Measurements from ENCODE around the gene MITF.

MITF gene

GRCh38 chr3:69864766-69865165, 125.5 kb downstream of the MITF start:
- DNase-seq, result no peak
- TF ChIP-seq GATA1 (IDR thresholded peaks at IDR 0.05; ENCODE audit: low read depth, low read length), result no peak
- TF ChIP-seq POLR2A (IDR thresholded peaks at IDR 0.05; ENCODE audit: low read length), result no peak

GRCh38 chr3:69865925-69866679, 126.8 kb downstream of the MITF start:
- peak; percentile 11 to 14 for DNase-seq

GRCh38 chr3:69866988-69867720, 127.9 kb downstream of the MITF start:
- TF ChIP-seq POLR2A (IDR thresholded peaks at IDR 0.05; ENCODE audit: low read length), result no peak
- TF ChIP-seq GATA1 (IDR thresholded peaks at IDR 0.05; ENCODE audit: low read depth, low read length), result no peak
- DNase-seq, result no peak

More at GRCh38 chr3:69865925-69866679, 126.8 kb downstream of the MITF start:
- no peak for TF ChIP-seq POLR2A (IDR thresholded peaks at IDR 0.05; ENCODE audit: low read length)
- TF ChIP-seq GATA1 (IDR thresholded peaks at IDR 0.05; ENCODE audit: low read depth, low read length), result no peak

- no peak for DNase-seq
- no peak for TF ChIP-seq POLR2A (IDR thresholded peaks at IDR 0.05; ENCODE audit: low read length)
- TF ChIP-seq GATA1 (IDR thresholded peaks at IDR 0.05; ENCODE audit: low read depth, low read length), result no peak
Measured at GRCh38 chr3:69867941-69868505, 128.8 kb downstream of the MITF start.

- DNase-seq, result no peak
- TF ChIP-seq GATA1 (IDR thresholded peaks at IDR 0.05; ENCODE audit: low read depth, low read length) (no peak), POLR2A (IDR thresholded peaks at IDR 0.05; ENCODE audit: low read length) (no peak)
Measured at GRCh38 chr3:69868841-69869420, 129.7 kb downstream of the MITF start.

- DNase-seq, result no peak
- no peak for TF ChIP-seq GATA1 (IDR thresholded peaks at IDR 0.05; ENCODE audit: low read depth, low read length)
- TF ChIP-seq POLR2A (IDR thresholded peaks at IDR 0.05; ENCODE audit: low read length), result no peak
Measured at GRCh38 chr3:69869643-69870042, 130.4 kb downstream of the MITF start.

GRCh38 chr3:69871251-69871650, 132.0 kb downstream of the MITF start:
- no peak for DNase-seq
- no peak for TF ChIP-seq GATA1 (IDR thresholded peaks at IDR 0.05; ENCODE audit: low read depth, low read length)
- TF ChIP-seq POLR2A (IDR thresholded peaks at IDR 0.05; ENCODE audit: low read length), result no peak

- TF ChIP-seq GATA1 (IDR thresholded peaks at IDR 0.05; ENCODE audit: low read depth, low read length), result no peak
- TF ChIP-seq POLR2A (IDR thresholded peaks at IDR 0.05; ENCODE audit: low read length), result no peak
- DNase-seq, result no peak
Measured at GRCh38 chr3:69871868-69872267, 132.6 kb downstream of the MITF start.

GRCh38 chr3:69872783-69873378, 133.6 kb downstream of the MITF start:
- DNase-seq, result no peak
- TF ChIP-seq POLR2A (IDR thresholded peaks at IDR 0.05; ENCODE audit: low read length), result no peak
- TF ChIP-seq GATA1 (IDR thresholded peaks at IDR 0.05; ENCODE audit: low read depth, low read length), result no peak

- TF ChIP-seq GATA1 (IDR thresholded peaks at IDR 0.05; ENCODE audit: low read depth, low read length) (no peak), POLR2A (IDR thresholded peaks at IDR 0.05; ENCODE audit: low read length) (no peak)
- DNase-seq, result no peak
Measured at GRCh38 chr3:69876073-69876472, 136.8 kb downstream of the MITF start.

- TF ChIP-seq POLR2A (IDR thresholded peaks at IDR 0.05; ENCODE audit: low read length), result no peak
- no peak for TF ChIP-seq GATA1 (IDR thresholded peaks at IDR 0.05; ENCODE audit: low read depth, low read length)
- no peak for DNase-seq
Measured at GRCh38 chr3:69878254-69878653, 139.0 kb downstream of the MITF start.

GRCh38 chr3:69879051-69879450, 139.8 kb downstream of the MITF start:
- no peak for DNase-seq
- TF ChIP-seq GATA1 (IDR thresholded peaks at IDR 0.05; ENCODE audit: low read depth, low read length) (no peak), POLR2A (IDR thresholded peaks at IDR 0.05; ENCODE audit: low read length) (no peak)

GRCh38 chr3:69880069-69880640, 140.9 kb downstream of the MITF start:
- TF ChIP-seq POLR2A (IDR thresholded peaks at IDR 0.05; ENCODE audit: low read length) (no peak), GATA1 (IDR thresholded peaks at IDR 0.05; ENCODE audit: low read depth, low read length) (no peak)

More at GRCh38 chr3:69880069-69880640, 140.9 kb downstream of the MITF start:
- no peak for DNase-seq
